ENCODE results near the gene APBB1IP.

The APBB1IP gene

DNA sequence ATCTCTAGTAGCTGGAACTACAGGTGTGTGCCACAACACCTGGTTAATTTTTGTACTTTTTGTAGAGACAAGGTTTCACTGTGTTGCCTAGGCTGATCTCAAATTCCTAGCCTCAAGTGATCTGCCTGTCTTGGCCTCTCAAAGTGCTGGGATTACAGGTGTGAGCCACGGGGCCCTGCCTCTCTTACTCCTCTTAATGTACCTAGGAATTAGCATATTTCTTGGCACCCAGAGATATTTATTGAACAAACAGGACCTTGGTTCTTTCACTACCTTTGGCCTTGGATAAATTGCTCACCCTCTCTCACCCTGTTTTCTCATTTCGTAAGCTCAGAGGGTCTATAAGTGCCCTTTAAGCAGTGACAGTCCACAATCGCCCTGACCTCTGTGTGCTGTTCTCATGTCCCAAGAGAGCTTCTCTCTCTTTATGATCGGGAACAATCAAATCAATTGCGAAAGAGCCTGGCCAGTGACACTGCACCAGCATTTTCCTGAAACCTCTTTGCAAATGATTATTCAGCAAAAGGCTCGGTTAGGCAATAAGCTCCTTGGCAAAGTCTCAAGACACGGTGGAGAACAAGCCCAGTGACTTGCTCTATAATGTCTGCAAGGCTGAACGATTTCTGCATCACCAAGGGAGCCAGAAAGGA is 117.7 kb downstream of the APBB1IP start:
- H3F3A ChIP-seq (ENCODE audit: low read depth): no peaks in the 10 kb centered on the region
- H3K79me2 ChIP-seq (ENCODE audit: insufficient read depth, low read length): no peaks in the 10 kb centered on the region
- TF ChIP-seq CTCF (conservative IDR thresholded peaks at IDR 0.05; ENCODE audit: low read length): no peak
- TF ChIP-seq EZH2phosphoT487 (IDR thresholded peaks at IDR 0.05; ENCODE audit: borderline replicate concordance): no peak
- no peaks in the 10 kb centered on the region for H3K9me3 ChIP-seq (ENCODE audit: insufficient read depth, low read depth, low read length)
- no peak overlapping the region for H3K9ac ChIP-seq (ENCODE audit: low read depth, low read length, poor library complexity, severe bottlenecking)
- no peak overlapping the region for H2AFZ ChIP-seq (ENCODE audit: low read length)
- no peaks in the 10 kb centered on the region for H3K4me1 ChIP-seq (ENCODE audit: insufficient read depth, low read length, poor library complexity, severe bottlenecking)
- no peak overlapping the region for H3K4me3 ChIP-seq (ENCODE audit: low read length, poor library complexity, severe bottlenecking)
- no peaks in the 10 kb centered on the region for H3K9me2 ChIP-seq (replicated peaks; ENCODE audit: low read depth, low read length)
- H3K4me2 ChIP-seq (ENCODE audit: low read depth, low read length, poor library complexity, severe bottlenecking): no peak overlapping the region
- H3K36me3 ChIP-seq (ENCODE audit: insufficient read depth, low read length): no peaks in the 10 kb centered on the region
- no peaks in the 10 kb centered on the region for H3K27me3 ChIP-seq (ENCODE audit: insufficient read depth, low read length, poor library complexity, severe bottlenecking)
- H4K20me1 ChIP-seq (ENCODE audit: insufficient read depth, low read length, poor library complexity, severe bottlenecking): no peaks in the 10 kb centered on the region

- no peaks in the 10 kb centered on the region for H3K36me3 ChIP-seq (ENCODE audit: insufficient read depth, low read length)
- no peaks in the 10 kb centered on the region for H3F3A ChIP-seq (ENCODE audit: low read depth)
- H3K4me3 ChIP-seq (ENCODE audit: low read length, poor library complexity, severe bottlenecking): no peak overlapping the region
- no peak overlapping the region for H3K4me2 ChIP-seq (ENCODE audit: low read depth, low read length, poor library complexity, severe bottlenecking)
- no peaks in the 10 kb centered on the region for H3K9me2 ChIP-seq (replicated peaks; ENCODE audit: low read depth, low read length)
- no peaks in the 10 kb centered on the region for H3K4me1 ChIP-seq (ENCODE audit: insufficient read depth, low read length, poor library complexity, severe bottlenecking)
- peak overlapping the region; percentile 39; the same call in 1 of the 2 replicates for H2AFZ ChIP-seq (ENCODE audit: low read length)
- TF ChIP-seq CTCF (conservative IDR thresholded peaks at IDR 0.05; ENCODE audit: low read length) (peak; percentile 93), EZH2phosphoT487 (IDR thresholded peaks at IDR 0.05; ENCODE audit: borderline replicate concordance) (no peak)
- H3K9me3 ChIP-seq (ENCODE audit: insufficient read depth, low read depth, low read length): no peaks in the 10 kb centered on the region
- no peak overlapping the region for H3K9ac ChIP-seq (ENCODE audit: low read depth, low read length, poor library complexity, severe bottlenecking)
- no peaks in the 10 kb centered on the region for H3K79me2 ChIP-seq (ENCODE audit: insufficient read depth, low read length)
- no peaks in the 10 kb centered on the region for H4K20me1 ChIP-seq (ENCODE audit: insufficient read depth, low read length, poor library complexity, severe bottlenecking)
- H3K27me3 ChIP-seq (ENCODE audit: insufficient read depth, low read length, poor library complexity, severe bottlenecking): no peaks in the 10 kb centered on the region
Observed at GRCh38 chr10:26556748-26557640, 118.9 kb downstream of the APBB1IP start.

DNA sequence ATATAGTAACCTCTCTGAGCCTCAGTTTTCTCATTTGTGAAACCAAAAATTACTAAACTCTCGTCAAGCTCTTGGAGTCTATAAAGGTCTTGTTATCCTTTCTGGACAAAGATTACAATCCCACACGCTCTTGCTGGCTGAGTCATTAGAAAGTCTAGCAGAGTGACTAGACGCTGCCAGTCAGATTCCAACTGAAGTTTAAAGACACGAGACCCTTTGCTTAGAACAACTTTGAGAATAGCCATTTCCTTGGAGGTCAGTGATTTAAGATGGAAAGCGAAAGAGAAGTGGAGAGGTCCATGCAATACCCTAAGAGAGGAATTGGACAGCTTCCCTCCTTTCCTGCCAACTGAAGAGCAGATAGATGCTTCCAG is 119.5 kb downstream of the APBB1IP start:
- H3K27me3 ChIP-seq (ENCODE audit: insufficient read depth, low read length, poor library complexity, severe bottlenecking): no peaks in the 10 kb centered on the region
- no peak overlapping the region for H3K4me2 ChIP-seq (ENCODE audit: low read depth, low read length, poor library complexity, severe bottlenecking)
- H3K4me1 ChIP-seq (ENCODE audit: insufficient read depth, low read length, poor library complexity, severe bottlenecking): no peaks in the 10 kb centered on the region
- H3K79me2 ChIP-seq (ENCODE audit: insufficient read depth, low read length): no peaks in the 10 kb centered on the region
- H3K36me3 ChIP-seq (ENCODE audit: insufficient read depth, low read length): no peaks in the 10 kb centered on the region
- no peaks in the 10 kb centered on the region for H4K20me1 ChIP-seq (ENCODE audit: insufficient read depth, low read length, poor library complexity, severe bottlenecking)
- no peak overlapping the region for H3K4me3 ChIP-seq (ENCODE audit: low read length, poor library complexity, severe bottlenecking)
- no peaks in the 10 kb centered on the region for H3K9me2 ChIP-seq (replicated peaks; ENCODE audit: low read depth, low read length)
- H3K9me3 ChIP-seq (ENCODE audit: insufficient read depth, low read depth, low read length): no peaks in the 10 kb centered on the region
- H2AFZ ChIP-seq (ENCODE audit: low read length): peak overlapping the region; percentile 39; the same call in 1 of the 2 replicates
- no peaks in the 10 kb centered on the region for H3F3A ChIP-seq (ENCODE audit: low read depth)
- no peak for TF ChIP-seq EZH2phosphoT487 (IDR thresholded peaks at IDR 0.05; ENCODE audit: borderline replicate concordance)
- TF ChIP-seq CTCF (conservative IDR thresholded peaks at IDR 0.05; ENCODE audit: low read length): no peak
- H3K9ac ChIP-seq (ENCODE audit: low read depth, low read length, poor library complexity, severe bottlenecking): no peak overlapping the region

All from Loucy (cell line).